Measurements from ENCODE around the gene ACSL4.
"Not testable (repeated sequence)": the region's sequence is repeated elsewhere in the genome, so short reads cannot be mapped to it uniquely, and the experiment has no call there.

ACSL4 gene

GRCh38 chrX:109732807-109733612, at the start of gene ACSL4:
Gene ACSL4 (minus strand): TSS chrX:109733257. CDS start chrX:109683363, 49,894 bp downstream.
- DNase-seq (ENCODE audit: low read depth) = peak; percentile 86

- no peak for DNase-seq (ENCODE audit: low read depth)
Observed at GRCh38 chrX:109777749-109778148, 44.7 kb upstream of the ACSL4 start.

DNA sequence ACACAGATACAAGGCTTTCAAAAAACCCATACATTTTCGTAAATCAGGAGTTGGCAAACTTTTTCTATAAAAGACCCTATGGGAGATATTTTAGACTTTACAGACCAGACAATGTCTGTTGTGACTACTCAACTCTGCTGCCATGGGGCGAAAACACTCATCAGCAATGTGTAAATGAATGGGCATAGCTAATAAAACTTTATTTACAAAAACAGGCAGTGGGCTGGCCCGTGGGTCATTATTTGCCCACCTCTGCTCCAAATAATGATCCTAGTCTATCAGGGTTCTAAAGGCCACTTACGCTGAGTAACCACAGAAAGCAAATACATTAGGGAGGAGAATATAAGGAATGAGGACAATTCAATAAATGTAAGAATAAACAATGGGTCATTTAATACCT, 43.9 kb upstream of the ACSL4 start:
- DNase-seq (ENCODE audit: low read depth) = no peak

- no peak for DNase-seq (ENCODE audit: low read depth)
Observed at GRCh38 chrX:109776432-109776831, 43.4 kb upstream of the ACSL4 start.

- DNase-seq (ENCODE audit: low read depth) = no peak
Observed at GRCh38 chrX:109775386-109775785, 42.3 kb upstream of the ACSL4 start.

DNA sequence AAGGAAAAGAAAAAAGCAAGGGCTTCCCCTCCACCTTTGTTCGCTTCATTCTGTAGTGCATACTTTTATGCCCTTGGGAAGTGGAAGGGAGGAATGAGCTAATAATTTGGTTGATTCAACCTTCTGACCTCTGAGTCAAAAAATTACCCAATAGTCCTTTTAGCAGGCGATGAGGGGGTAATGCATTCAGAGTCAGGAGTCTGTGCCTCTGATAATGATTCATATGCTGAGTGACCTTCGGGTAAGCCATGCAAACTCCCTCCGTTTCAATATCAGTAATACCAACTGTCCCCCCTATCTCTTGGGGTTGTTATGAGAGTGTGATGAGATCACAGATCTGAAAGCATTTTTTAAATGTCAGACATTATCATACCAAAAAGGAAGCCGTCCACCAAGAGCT, 41.6 kb upstream of the ACSL4 start:
- DNase-seq (ENCODE audit: low read depth) = peak; percentile 82

GRCh38 chrX:109774136-109774535, 41.1 kb upstream of the ACSL4 start:
- peak; percentile 44 for DNase-seq (ENCODE audit: low read depth)

DNA sequence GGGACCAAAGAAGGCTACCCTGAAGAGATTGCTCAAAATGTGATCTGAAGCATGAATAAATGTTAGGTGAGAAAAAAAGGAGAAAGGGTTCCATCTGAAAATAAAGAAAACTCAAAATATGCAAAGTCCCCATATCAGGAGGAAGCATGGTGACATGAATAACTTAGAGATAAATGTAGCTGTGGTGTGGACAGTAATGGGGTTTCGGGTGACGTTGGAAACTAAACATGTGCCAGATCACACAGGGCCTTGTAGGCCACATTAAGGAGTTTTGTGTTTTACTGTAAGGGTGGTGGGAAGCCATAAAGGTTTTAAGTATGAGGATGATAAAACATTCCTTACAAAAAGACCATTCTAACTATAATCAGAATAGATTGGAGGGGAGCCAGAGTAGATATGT, 40.3 kb upstream of the ACSL4 start:
- no peak for DNase-seq (ENCODE audit: low read depth)

DNA sequence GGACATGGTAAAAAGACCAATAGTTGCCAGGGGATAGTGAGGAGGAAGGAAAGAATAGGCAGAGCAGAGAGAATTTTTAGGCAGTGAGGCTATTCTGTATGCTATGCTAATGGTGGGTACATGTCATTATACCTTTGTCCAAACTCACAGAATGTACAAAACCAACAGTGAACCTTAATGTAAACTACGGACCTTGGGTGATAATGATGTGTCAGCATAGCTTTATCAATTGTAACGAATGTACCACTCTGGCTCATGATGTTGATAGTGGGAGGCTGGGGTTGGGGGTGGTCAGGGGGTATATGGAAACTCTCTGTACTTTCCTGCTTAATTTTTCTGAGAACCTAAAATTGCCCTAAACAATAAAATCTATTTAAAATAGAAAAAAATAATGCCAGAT, 37.7 kb upstream of the ACSL4 start:
- no peak for DNase-seq (ENCODE audit: low read depth)

- DNase-seq (ENCODE audit: low read depth) = no peak
Observed at GRCh38 chrX:109760922-109761250, 27.8 kb upstream of the ACSL4 start.

DNA sequence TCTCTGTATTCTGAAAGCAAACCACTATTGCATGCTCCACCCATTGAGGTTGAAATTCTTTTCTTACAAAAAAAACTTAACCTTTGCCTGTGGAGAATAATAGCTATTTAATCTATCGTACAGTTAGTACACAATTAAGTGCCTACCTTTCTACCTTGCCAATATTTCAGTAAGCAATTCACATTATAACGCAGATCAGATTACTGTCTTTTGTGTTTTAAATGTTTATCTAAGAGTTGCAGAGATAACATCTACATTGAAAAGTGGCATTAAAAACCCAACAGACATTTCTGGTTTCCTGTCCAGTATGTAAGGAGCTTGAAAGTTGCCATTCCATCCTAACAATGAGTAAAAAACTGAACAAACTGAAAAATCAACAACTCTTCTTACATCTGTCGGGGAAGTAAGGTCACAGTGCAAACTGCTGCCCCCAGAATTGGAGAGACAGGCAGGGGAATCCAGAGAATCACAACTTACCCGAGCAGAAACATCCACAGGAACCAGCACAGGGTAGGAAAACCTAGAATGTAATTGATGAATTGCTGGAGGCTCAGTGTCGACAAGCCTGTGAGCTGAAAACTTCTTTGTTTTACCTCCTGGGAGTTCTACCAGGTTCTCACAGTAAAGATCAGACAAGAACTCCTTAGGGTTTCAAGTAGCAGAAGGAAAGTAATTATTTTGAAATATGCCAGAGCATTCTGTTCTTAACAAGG, 27.3 kb upstream of the ACSL4 start:
- no peak for DNase-seq (ENCODE audit: low read depth)

GRCh38 chrX:109753256-109753655, 20.2 kb upstream of the ACSL4 start:
- no peak for DNase-seq (ENCODE audit: low read depth)

DNA sequence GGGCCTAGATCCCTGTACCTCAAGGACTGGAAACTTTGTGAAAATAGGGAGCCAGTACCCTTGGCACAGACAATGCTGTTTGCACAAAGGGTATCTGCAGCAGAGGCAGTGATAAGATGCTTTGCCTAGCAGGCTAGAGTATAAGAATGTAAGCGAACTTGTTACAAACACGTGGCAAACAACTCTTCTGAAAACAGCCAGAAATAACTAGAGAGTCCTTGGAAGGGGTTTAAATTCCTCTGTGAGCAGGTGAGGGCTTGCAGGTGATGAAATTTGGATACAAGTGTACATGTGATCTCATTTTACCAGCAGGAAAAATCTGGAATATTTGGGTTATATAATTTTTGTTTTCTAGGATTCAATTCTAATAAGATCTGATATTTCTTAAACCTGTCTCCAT, 18.6 kb upstream of the ACSL4 start:
- no peak for DNase-seq (ENCODE audit: low read depth)

- DNase-seq (ENCODE audit: low read depth) = no peak
Observed at GRCh38 chrX:109749207-109749606, 16.1 kb upstream of the ACSL4 start.

DNA sequence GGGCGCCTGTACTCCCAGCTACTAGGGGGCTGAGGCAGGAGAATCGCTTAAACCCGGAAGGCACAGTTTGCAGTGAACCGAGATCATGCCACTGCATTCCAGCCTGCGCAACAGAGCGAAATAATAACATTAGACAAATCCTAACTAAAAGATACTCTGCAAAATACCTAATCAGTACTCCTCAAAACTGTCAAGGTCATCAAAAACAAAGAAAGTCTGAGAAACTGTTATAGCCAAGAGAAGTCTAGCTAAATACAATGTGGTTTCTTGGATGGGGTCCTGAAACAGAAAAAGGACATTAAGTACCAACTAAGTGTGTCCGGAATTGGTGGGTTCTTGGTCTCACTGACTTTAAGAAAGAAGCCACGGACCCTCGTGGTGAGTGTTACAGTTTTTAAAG, 14.6 kb upstream of the ACSL4 start:
- DNase-seq (ENCODE audit: low read depth) = no peak

DNA sequence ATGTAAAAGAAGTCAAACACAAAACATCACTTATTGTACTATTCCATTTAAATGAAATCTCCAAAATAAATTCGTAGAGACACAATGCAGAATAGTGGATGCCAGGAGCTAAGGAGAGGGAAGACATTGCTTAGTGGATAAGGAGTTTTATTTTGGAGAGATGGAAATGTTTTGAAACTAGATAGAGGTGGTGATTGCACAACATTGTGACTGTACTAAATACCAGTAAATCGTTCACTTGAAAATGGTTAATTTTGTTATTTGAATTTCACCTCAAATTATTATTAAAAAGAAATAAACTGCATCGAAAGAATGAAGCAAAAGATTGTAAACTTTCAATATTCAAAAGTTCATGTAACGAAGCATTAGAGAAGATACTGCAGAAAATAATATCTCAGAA, 9.7 kb upstream of the ACSL4 start:
- DNase-seq (ENCODE audit: low read depth) = no peak

GRCh38 chrX:109740896-109741295, 7.8 kb upstream of the ACSL4 start:
- DNase-seq (ENCODE audit: low read depth) = not testable (repeated sequence)

DNA sequence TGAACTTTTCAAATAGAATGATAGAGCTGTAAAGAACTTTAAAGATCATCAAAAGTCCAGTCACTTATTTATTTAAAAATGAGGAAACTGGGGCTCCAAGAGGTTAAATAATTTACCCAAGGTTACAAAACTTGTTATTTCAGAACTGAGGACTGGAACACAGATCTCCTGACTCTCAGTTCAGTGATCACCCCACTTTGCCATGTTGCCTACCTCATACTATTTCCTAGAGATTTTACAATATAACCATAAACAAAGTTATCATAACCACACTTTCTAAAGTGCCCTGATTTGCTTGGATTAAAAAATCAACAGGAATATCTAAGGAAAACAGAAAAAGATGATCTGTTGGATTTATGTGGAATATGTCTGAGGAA, 7.4 kb upstream of the ACSL4 start:
- DNase-seq (ENCODE audit: low read depth) = no peak

GRCh38 chrX:109739625-109740432, 6.8 kb upstream of the ACSL4 start:
- DNase-seq (ENCODE audit: low read depth) = peak; percentile 25

- no peak for DNase-seq (ENCODE audit: low read depth)
Observed at GRCh38 chrX:109735202-109735744, 2.2 kb upstream of the ACSL4 start.

- DNase-seq (ENCODE audit: low read depth) = no peak
Observed at GRCh38 chrX:109733613-109734083, 591 bp upstream of the ACSL4 start.

GRCh38 chrX:109732017-109732801, 848 bp downstream of the ACSL4 start:
- DNase-seq (ENCODE audit: low read depth) = peak; percentile 78
